ENCODE measurements around the gene GRIA1.

DNA sequence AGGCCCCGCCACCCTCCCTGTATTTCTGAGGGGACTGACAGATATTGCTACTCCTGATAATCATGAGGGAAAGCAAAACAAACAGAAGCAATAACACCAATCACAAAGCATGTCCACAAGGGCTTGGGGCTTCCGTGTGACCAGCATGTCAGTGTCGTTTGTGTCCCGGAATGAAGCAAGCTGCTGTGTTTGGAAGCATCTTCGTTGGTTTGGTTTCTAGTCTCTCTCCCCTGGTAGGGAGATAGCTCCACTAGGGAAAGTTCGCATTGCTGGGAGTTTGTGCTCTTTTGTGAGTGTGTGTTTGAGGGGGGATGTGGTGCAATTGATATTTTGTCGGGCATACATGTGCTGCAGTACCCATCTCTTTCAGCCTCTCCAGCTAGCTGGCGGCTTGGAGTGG, 1.4 kb downstream of the GRIA1 start:
- TF ChIP-seq, protein P1, sequence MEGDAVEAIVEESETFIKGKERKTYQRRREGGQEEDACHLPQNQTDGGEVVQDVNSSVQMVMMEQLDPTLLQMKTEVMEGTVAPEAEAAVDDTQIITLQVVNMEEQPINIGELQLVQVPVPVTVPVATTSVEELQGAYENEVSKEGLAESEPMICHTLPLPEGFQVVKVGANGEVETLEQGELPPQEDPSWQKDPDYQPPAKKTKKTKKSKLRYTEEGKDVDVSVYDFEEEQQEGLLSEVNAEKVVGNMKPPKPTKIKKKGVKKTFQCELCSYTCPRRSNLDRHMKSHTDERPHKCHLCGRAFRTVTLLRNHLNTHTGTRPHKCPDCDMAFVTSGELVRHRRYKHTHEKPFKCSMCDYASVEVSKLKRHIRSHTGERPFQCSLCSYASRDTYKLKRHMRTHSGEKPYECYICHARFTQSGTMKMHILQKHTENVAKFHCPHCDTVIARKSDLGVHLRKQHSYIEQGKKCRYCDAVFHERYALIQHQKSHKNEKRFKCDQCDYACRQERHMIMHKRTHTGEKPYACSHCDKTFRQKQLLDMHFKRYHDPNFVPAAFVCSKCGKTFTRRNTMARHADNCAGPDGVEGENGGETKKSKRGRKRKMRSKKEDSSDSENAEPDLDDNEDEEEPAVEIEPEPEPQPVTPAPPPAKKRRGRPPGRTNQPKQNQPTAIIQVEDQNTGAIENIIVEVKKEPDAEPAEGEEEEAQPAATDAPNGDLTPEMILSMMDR (IDR thresholded peaks at IDR 0.05): no peak
- TF ChIP-seq POLR2A (IDR thresholded peaks at IDR 0.05; ENCODE audit: low read depth) (no peak), EP300 (IDR thresholded peaks at IDR 0.05) (no peak), POLR2AphosphoS5 (IDR thresholded peaks at IDR 0.05) (no peak)
